GM12878 (cell line): ENCODE measurements around the gene ATXN1. TPM values are rescaled to one million over a fixed set of nuclear protein-coding genes. Genes with fewer than 3 reads are reported as not detected.

Experiments
- ATAC-seq: fragments of 200-7000 bp; cut with Tn5 transposase; 3 replicates; pipeline ENCODE4 v1.9.1; 2020; ENCODE audit warnings: mild to moderate bottlenecking, moderate library complexity
- BruUV-seq: library from RNA; stranded (reverse); fragments of 400-500 nt; replicated peaks from 2 replicates; lab custom pipeline; 2021; lab: Mats Ljungman, UMichigan
- CTCF ChIA-PET: fragments of 300-600 bp; sonication (Branson Sonifier 250); formaldehyde crosslinking; extraction: SDS; loops from one replicate; lab custom pipeline; 2021; ENCODE audit warnings: inconsistent platforms; lab: Yijun Ruan, JAX
- POLR2A ChIA-PET: fragments of 350-600 bp; formaldehyde crosslinking; extraction: SDS; loops from one replicate; lab custom pipeline; 2021; ENCODE audit warnings: inconsistent platforms; lab: Charles Lee
- RAD21 ChIA-PET: fragments of 300-600 bp; sonication (Branson Sonifier 250); formaldehyde crosslinking; loops from one replicate; lab custom pipeline; 2023; ENCODE audit warnings: antibody characterized with exemption; ENCODE audit not compliant: unreplicated experiment; lab: Charles Lee
- SMC1A ChIA-PET: fragments of 300-600 bp; sonication (Branson Sonifier 250); formaldehyde crosslinking; loops from one replicate; lab custom pipeline; 2023; ENCODE audit not compliant: unreplicated experiment, uncharacterized antibody; lab: Charles Lee
- DNase-seq: peaks from one replicate; pipeline ENCODE4 v3.0.0-alpha.2; 2011; ENCODE audit warnings: low read depth, low spot score
- FAIRE-seq: peaks from 3 replicates; lab custom pipeline; 2011; peaks lifted over from hg19 to GRCh38; lab: Jason Lieb, UNC
- H2AFZ ChIP-seq: 2 replicates; pipeline ENCODE4 v1.6.0; 2011; ENCODE audit warnings: low read depth, low read length, control low read depth; ENCODE audit not compliant: control insufficient read depth
- H3K27ac ChIP-seq: 2 replicates; pipeline ENCODE4 v1.5.1; 2011; ENCODE audit warnings: control low read depth; ENCODE audit not compliant: control insufficient read depth, insufficient read depth
- H3K27me3 ChIP-seq, 2 experiments: replicated peaks in 1 of 2; 2 replicates each; pipeline versions ENCODE4 v1.6.0 to v1.6.1; 2011; ENCODE audit warnings: low read length in 1 of 2; ENCODE audit not compliant: control insufficient read depth in 2 of 2, insufficient read depth in 2 of 2
- H3K36me3 ChIP-seq, 2 experiments: 2 replicates each; pipeline ENCODE4 v1.5.1; 2011; ENCODE audit warnings: low read length in 1 of 2; ENCODE audit not compliant: control insufficient read depth in 2 of 2, insufficient read depth in 2 of 2
- H3K4me1 ChIP-seq: 2 replicates; pipeline ENCODE4 v1.6.1; 2011; ENCODE audit warnings: mild to moderate bottlenecking, low read length, moderate library complexity, mixed read lengths; ENCODE audit not compliant: control insufficient read depth, insufficient read depth
- H3K4me2 ChIP-seq: 2 replicates; pipeline ENCODE4 v1.6.0; 2011; ENCODE audit warnings: control low read depth; ENCODE audit not compliant: control insufficient read depth, insufficient read depth
- H3K4me3 ChIP-seq: fragments of 200-600 bp; sonication (generic); 2 replicates; pipeline ENCODE4 v1.5.1; 2016
- H3K79me2 ChIP-seq: 2 replicates; pipeline ENCODE4 v1.6.0; 2011; ENCODE audit warnings: low read length; ENCODE audit not compliant: control insufficient read depth, insufficient read depth
- H3K9ac ChIP-seq: 2 replicates; pipeline ENCODE4 v1.8.0; 2011; ENCODE audit warnings: low read length, control low read depth, mixed read lengths; ENCODE audit not compliant: control insufficient read depth, insufficient read depth
- H3K9me3 ChIP-seq: replicated peaks from 3 replicates; pipeline ENCODE4 v1.5.1; 2011; ENCODE audit warnings: mild to moderate bottlenecking, low read length; ENCODE audit not compliant: control insufficient read depth, insufficient read depth
- H4K20me1 ChIP-seq: 2 replicates; pipeline ENCODE4 v1.6.0; 2011; ENCODE audit not compliant: control insufficient read depth, insufficient read depth
- CHD1 ChIP-seq: IDR thresholded peaks from 2 replicates; pipeline ENCODE4 v1.6.1; 2012; ENCODE audit warnings: low read depth, low read length, improper control_type of control experiment
- EED ChIP-seq: sonication (generic); IDR thresholded peaks from 2 replicates; pipeline ENCODE4 v1.6.1; 2016; ENCODE audit warnings: antibody characterized with exemption, low read depth
- EGR1 ChIP-seq, 2 experiments: IDR thresholded peaks; 1 replicate in 1 of 2; 2 replicates in 1 of 2; pipeline ENCODE4 v1.6.1; 2011 to 2012; ENCODE audit warnings: low read depth in 2 of 2, low read length in 2 of 2, borderline replicate concordance in 1 of 2, mild to moderate bottlenecking in 1 of 2, moderate library complexity in 1 of 2
- FOXM1 ChIP-seq: IDR thresholded peaks from 2 replicates; pipeline ENCODE4 v1.6.1; 2012; ENCODE audit warnings: low read depth, mild to moderate bottlenecking, inconsistent platforms, low read length, moderate library complexity
- IRF4 ChIP-seq: IDR thresholded peaks from 2 replicates; pipeline ENCODE4 v1.6.1; 2011; ENCODE audit warnings: low read depth, low read length
- LARP7 ChIP-seq: fragments of 450-650 bp; IDR thresholded peaks from 2 replicates; pipeline ENCODE4 v1.6.1; 2017; ENCODE audit warnings: mild to moderate bottlenecking
- MXI1 ChIP-seq: fragments of 150-350 bp; IDR thresholded peaks from 2 replicates; pipeline ENCODE4 v1.6.1; 2011; ENCODE audit warnings: low read depth, mild to moderate bottlenecking, inconsistent platforms, low read length, improper control_type of control experiment
- SMAD1 ChIP-seq: fragments of 450-650 bp; IDR thresholded peaks from 2 replicates; pipeline ENCODE4 v1.6.1; 2018; ENCODE audit warnings: mild to moderate bottlenecking, low read depth; ENCODE audit not compliant: partially characterized antibody
- YBX1 ChIP-seq: fragments of 450-650 bp; IDR thresholded peaks from 2 replicates; pipeline ENCODE4 v1.6.1; 2016; ENCODE audit warnings: antibody characterized with exemption
- WGBS: methylation state at CpG from one replicate; pipeline ENCODE4 v1.1.6; 2016; ENCODE audit warnings: low lambda C conversion rate; ENCODE audit not compliant: insufficient replicate concordance, insufficient coverage; ENCODE audit errors: missing lambda C conversion rate; 5-methylcytosine and 5-hydroxymethylcytosine counted together
- in situ Hi-C: fragments of 300-500 bp; cut with MboI; formaldehyde crosslinking; loops from 9 replicates; pipeline ENCODE4 v1.14.3; 2018; ENCODE audit warnings: mixed read lengths
- intact Hi-C: fragments of 100-400 bp; cut with micrococcal nuclease; formaldehyde crosslinking; loops from one replicate; pipeline ENCODE4 v1.14.2; 2022; ENCODE audit not compliant: unreplicated experiment
- polyA plus RNA-seq, 11 experiments: library from polyadenylated mRNA; depleted of rRNA in 4 of 11; unstranded in 6 of 11; stranded (reverse) in 5 of 11; fragments of >200 nt; fragmentation: Nextera tagmentation in 4 of 11; fragmentation: Illumina TruSeq in 1 of 11; extraction: Ambion mirVana in 4 of 11; extraction: Trizol in 1 of 11; gene quantifications; 1 replicate in 1 of 11; 2 replicates in 10 of 11; pipeline versions ENCODE4 v1.2.1 to v1.2.3, GENCODE V29; 2011 to 2016; ENCODE audit warnings: inconsistent platforms in 2 of 11, missing spikeins in 2 of 11, low read depth in 1 of 11
- total RNA-seq, 4 experiments: library from RNA; depleted of rRNA in 3 of 4; stranded (reverse); fragments of >200 nt in 3 of 4; fragmentation: Illumina TruSeq in 1 of 4; extraction: Trizol in 1 of 4; gene quantifications; 2 replicates each; pipeline versions ENCODE4 v1.2.1 to v1.2.3, GENCODE V29; 2013 to 2021
- TF ChIP-seq, protein P1 (sequence below): IDR thresholded peaks from 2 replicates; pipeline ENCODE4 v1.6.1; 2012; ENCODE audit warnings: low read depth, low read length, improper control_type of control experiment

The ATXN1 gene
- total and polyA plus RNA-seq, 10 of the 15 experiments (the other 5 are each of a cell fraction or from before 2014, with no cell fraction given), result 12.2 to 51.2 (median 20.5) TPM

DNA sequence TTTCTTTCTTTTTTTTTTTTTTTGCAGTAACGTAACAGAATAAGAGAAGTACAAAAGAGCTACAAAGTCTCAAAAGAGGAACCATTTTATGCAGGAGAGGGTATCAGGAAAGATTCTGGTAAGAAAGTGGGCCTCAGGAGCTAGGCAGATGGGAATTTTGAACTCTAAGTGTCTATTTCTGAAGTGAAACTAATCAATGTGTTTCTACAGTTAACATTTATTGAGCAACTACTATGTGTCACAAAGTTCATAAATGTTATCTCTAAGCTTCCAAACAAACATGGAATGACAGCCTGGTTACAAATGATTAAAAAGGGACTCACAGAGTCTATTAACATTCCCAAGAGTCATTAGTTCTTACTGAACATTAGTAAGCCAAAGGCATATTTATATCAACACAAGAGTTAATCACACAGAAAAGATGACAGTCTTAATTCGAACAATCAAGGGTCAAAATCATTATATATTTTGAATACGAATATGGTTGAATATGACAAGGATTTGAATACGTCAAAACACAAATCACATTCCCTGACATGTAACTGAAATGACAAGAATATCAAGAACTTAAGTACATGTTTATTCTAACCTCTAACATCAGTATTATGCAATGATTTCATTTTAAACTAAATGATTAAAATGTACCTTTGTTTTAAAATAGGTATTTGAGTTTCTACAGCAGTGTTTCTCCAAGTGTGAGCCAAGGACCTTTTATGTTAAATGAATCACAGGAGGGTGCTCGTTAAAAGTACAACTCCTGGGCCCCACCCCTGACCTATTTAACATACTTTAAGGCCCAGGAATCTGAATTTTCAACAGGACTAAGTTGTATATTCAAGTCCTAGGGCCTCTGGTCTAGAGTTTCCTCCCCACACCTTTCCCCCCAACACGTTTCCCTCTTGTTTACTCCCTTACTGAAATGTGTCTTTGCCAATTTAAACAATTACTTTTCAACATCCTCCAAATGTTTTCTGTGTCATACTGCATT is 89.7 kb downstream of the ATXN1 start:
- in situ Hi-C loops (no loop called here), intact Hi-C loops (no loop called here)
- BruUV-seq, result no TSS peak
- Histone ChIP-seq H3K27ac (no peak overlapping the region), H3K36me3 (no peaks in the 10 kb centered on the region), H2AFZ (no peak overlapping the region), H4K20me1 (no peaks in the 10 kb centered on the region), H3K27me3 (no peaks in the 10 kb centered on the region), H3K9ac (no peak overlapping the region), H3K9me3 (no peaks in the 10 kb centered on the region), H3K4me3 (no peak overlapping the region), H3K4me1 (peaks cover 31% of the 10 kb centered on the region), H3K4me2 (peak overlapping the region; percentile 40; the same call in 1 of the 2 replicates), H3K79me2 (no peaks in the 10 kb centered on the region)
- RAD21 ChIA-PET, result interaction anchor here (0.7 to 1.9 kb wide), 7 partner anchors 12 to 252 kb away, joined by 3 to 6 read pairs (median 4); no protein-coding TSS in a partner anchor
- CTCF ChIA-PET, result interaction anchor here (0.7 to 2.5 kb wide), 2 partner anchors 92 to 363 kb away, joined by 3 to 6 read pairs; no protein-coding TSS in a partner anchor
- POLR2A ChIA-PET, result interaction anchor here (0.6 kb wide), 2 partner anchors 18 to 149 kb away, joined by 4 read pairs; no protein-coding TSS in a partner anchor
- SMC1A ChIA-PET, result interaction anchor here (0.9 to 2.2 kb wide), 9 partner anchors 9 to 268 kb away, joined by 3 to 16 read pairs (median 5); no protein-coding TSS in a partner anchor
- TF ChIP-seq LARP7 (no peak), IRF4 (no peak), SMAD1 (no peak), MXI1 (no peak), FOXM1 (no peak), EGR1 (IDR thresholded peaks at IDR 0.05; ENCODE audit: borderline replicate concordance in 1 of 2, low read depth in 2 of 2, low read length in 2 of 2) (no peak), EED (no peak), YBX1 (no peak), CHD1 (no peak)
- TF ChIP-seq, protein P1, sequence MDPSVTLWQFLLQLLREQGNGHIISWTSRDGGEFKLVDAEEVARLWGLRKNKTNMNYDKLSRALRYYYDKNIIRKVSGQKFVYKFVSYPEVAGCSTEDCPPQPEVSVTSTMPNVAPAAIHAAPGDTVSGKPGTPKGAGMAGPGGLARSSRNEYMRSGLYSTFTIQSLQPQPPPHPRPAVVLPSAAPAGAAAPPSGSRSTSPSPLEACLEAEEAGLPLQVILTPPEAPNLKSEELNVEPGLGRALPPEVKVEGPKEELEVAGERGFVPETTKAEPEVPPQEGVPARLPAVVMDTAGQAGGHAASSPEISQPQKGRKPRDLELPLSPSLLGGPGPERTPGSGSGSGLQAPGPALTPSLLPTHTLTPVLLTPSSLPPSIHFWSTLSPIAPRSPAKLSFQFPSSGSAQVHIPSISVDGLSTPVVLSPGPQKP, result no peak
- FAIRE-seq (no peak), DNase-seq (no peak), ATAC-seq (no peak)
- 69% methylated on average over 5 of the region's 6 CpGs for WGBS
